GM18870 (cell line): ENCODE measurements around the gene ZDHHC14.
"Not testable (repeated sequence)": the region's sequence is repeated elsewhere in the genome, so short reads cannot be mapped to it uniquely, and the experiment has no call there.

Experiments used
- ATAC-seq: cut with Tn5 transposase; IDR thresholded peaks from one replicate; pipeline ENCODE4 v1.9.1; 2021; ENCODE audit warnings: moderate library complexity; ENCODE audit not compliant: unreplicated experiment

ZDHHC14 gene

DNA sequence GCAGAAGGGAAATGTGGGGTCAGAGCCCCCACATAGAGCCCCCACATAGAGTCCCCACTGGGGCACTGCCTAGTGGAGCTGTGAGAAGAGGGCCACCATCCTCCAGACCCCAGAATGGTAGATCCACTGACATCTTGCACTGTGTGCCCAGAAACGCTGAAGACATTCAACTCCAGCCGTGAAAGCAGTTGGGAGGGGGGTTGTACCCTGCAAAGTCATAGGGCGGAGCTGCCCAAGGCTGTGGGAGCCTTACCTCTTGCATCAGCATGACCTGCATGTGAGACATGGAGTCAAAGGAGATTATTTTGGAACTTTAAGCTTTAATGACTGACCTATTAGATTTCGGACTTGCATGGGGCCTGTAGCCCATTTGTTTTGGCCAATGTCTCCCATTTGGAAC lies 209.7 kb downstream of the ZDHHC14 start:
- ATAC-seq = not testable (repeated sequence)

GRCh38 chr6:157592541-157592940 lies 211.6 kb downstream of the ZDHHC14 start:
- no peak for ATAC-seq

DNA sequence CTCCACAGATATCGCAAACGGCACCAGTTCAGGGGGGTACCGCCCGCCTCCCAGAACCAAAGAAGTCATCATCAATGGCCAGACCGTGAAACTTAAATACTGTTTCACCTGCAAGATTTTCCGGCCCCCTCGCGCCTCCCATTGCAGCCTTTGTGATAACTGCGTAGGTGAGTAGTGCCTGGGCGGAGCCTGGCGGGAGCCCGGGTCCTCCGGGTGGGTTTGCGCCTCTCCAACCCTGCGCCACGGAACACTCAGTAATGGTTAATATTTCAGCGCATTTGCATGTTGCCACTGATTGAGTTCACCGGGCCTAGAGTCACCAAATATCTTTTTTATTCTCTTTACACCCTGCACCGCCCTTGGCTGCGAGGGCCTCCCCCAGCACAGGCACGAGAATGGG lies 212.0 kb downstream of the ZDHHC14 start:
- ATAC-seq = no peak

GRCh38 chr6:157593596-157593995 lies 212.6 kb downstream of the ZDHHC14 start:
- no peak for ATAC-seq

GRCh38 chr6:157594292-157594691 lies 213.3 kb downstream of the ZDHHC14 start:
- ATAC-seq = no peak

DNA sequence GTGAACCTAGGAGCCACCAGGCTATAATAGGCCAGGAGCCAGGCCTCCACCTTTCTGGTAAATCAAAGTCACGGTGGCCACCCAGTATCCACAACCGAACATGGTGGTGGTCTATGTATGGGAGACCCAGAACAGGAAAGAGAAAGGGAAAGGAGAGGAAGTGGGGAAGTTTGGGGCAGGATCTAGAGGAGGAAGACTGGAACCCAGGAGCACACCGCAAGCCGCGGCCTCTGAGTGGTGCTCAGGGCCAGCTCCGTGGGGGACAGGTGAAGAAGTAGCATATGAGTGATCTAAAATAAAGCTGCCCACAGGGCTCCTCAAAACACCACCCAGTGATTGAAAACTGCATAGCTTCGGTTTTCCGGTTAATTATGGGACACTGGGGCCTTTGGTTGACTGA lies 214.8 kb downstream of the ZDHHC14 start:
- ATAC-seq = no peak

GRCh38 chr6:157596461-157596860 lies 215.5 kb downstream of the ZDHHC14 start:
- ATAC-seq = no peak

DNA sequence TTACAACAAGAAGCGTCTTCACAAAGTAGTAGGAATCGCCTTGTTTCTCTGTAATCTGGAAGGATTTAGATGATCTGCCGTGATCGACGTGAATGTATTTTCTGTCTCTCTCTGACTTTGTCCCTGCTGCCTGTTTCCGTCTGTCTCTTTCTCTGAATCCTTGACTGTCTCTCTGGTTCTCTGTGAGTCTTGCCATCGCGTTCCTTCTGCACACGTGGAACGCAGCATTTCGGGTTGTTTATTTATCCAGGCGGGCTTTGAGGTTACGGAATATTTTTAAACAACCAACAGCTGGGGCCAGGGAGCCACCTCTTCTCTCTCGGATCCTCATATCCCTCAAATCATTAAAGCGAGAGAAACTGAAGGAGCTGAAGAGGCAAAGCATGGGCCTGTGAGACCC lies 215.9 kb downstream of the ZDHHC14 start:
- no peak for ATAC-seq

GRCh38 chr6:157597461-157598312 lies 216.7 kb downstream of the ZDHHC14 start:
- no peak for ATAC-seq

- no peak for ATAC-seq
These were observed 218.2 kb downstream of the ZDHHC14 start for GRCh38 chr6:157599191-157599590.

DNA sequence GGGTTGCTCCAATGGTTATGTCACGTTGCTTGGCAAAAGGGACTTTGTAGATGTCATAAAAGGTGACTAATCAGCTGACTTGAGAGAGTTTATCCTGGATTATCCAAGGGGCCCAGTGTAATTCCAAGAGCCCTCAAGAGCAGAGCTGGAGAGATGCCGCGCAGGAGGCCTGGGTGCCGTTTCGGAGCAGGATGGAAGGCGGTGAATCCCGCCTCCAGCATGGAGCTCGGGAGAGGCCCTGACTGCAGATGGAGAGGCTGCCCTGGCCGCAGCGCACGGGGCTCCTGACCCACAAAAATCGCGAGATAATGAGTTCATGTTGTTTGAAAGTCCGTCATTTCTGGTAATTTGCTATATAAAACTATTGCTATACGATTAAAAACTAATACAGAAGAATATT lies 219.8 kb downstream of the ZDHHC14 start:
- ATAC-seq = no peak

DNA sequence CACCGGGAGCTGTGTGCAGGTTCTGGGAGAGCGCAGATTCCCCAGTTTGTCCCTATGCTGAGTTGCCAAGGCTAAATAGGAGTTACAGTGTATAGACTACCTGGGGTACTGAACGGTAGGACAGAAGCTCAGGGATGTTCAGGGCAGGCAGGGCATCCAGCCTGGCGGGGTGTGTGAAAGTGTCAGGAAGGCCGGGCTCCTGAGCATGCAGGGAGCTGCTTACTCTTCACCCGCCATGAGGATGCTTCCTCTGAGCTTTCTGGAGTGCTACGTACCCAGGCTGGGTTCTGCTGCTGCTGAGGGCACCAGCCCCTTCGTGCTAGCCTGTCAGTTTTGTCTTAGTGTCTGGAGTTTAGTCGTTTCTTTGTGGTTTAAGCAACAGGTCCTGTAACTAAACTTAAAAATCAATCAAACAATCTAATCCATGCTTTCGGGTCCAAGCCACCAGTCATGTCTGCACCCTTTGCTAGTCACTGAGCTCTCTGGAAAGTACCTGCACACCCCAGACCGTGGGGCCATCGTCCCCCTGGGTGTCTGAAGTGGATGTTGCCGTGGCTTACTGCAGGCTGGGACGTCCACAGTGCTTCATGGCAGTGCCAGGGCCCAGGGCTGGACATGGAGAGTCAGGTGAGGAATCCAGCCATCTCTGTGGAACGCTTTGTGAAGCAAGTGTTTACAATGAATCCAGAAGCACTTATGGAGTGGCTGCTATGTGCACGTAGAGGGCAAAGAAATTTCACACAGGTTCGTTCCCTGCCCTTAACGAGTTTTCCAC lies 221.7 kb downstream of the ZDHHC14 start:
- no peak for ATAC-seq

DNA sequence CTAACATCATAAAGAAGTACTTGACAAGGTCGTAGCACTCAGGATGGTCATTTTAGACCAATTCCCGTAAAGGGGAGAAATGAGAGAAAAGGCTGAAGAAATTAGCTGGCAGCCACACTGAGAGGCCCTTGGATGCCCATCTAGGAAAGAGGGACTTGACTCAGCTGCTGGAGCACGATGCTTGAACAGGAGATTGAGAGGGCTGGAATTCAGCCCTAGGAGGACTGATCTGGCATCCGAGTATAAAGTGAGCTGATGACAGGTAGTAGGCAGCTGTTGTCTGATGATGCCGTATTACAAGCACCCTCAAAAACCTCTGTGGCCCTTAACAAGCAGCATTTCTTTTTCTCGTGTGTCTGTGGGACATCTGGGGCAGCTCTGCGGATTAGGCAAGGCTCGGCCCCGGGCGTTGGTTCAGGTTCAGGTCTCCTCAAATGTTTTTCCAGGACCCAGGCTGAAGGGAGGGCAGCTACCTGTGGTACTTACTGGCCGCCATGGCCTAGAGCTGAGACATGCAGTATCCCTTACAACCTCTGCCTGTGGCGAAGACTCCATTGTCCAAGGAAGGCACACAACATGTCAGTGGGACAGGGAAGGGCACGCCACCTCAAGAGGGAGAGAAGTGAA lies 222.4 kb downstream of the ZDHHC14 start:
- ATAC-seq = no peak

GRCh38 chr6:157603971-157604370 lies 223.0 kb downstream of the ZDHHC14 start:
- no peak for ATAC-seq

GRCh38 chr6:157604816-157605215 lies 223.8 kb downstream of the ZDHHC14 start:
- ATAC-seq = no peak

DNA sequence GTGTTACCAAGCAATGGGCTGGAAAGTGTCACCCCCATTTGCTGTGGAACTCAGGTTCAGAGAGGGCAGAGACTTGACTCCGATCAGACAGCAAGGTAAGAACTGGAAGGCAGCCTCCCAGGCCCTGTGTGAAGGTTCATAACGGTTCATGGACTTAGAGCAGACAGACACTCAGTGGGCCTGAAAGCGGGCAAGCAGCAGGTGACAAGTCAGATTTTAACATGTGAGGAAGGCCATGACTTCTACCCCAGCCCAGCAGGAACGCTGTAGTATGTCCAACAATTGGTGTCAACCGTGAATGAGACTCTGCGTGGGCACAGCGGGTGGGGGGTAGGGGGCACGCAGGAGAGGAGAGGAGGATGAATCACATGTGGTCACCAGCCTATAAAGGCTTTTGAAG lies 224.5 kb downstream of the ZDHHC14 start:
- no peak for ATAC-seq

DNA sequence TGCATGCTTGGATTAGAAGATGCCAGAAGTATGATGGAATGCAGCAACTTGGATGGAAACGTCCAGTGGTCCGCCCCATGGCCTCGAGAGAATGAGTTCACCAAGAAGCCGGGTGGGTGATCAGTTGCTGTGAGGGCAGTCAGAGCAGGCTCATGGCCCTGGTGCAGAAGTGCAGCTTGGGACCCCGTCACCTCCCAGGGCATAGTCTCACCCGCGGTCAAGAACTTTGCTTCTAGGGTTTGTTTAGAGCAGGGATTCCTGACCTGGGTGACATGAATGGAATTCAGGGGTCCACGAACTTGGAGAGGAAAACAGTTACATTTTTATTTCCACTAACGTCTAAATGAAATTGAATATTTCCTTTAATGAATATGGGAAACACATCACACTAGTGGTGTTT lies 225.5 kb downstream of the ZDHHC14 start:
- no peak for ATAC-seq

DNA sequence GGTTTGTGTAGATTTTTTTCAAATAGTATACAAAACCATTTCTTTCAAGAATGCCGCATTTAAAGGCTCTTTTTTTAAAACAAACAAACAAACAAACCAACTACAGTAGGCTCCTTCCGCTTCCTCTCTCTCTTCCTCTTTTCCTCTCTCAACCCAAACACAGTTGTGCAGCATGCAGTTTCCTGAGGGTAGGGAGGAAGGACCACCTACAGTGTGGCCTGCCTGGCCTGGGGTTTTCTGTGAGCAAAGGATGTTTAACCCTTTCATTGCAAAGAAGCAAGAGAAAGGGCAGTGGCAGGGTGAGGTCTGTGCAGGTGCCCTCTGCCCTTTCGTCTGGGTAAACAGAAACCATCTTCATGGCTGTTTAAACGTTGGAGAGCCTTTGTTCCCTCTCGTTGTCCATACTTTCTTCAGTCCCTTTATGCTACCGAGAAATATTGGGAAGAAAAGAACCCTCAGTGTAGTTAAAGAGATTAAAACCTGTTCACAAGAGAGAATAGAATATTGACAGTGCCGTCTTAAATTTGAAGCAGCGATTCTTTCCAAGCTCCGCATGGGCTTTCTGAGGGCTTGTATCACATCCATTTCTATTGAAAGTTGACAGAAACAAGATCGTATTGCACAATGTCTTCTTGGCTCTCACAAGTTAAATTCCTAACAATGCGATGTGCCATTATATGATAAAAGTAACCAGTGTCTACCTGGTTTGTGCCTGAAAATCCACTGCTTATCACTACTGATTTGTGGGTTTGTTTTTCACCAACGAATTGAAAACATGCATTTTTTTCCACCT lies 226.5 kb downstream of the ZDHHC14 start:
- ATAC-seq = no peak

DNA sequence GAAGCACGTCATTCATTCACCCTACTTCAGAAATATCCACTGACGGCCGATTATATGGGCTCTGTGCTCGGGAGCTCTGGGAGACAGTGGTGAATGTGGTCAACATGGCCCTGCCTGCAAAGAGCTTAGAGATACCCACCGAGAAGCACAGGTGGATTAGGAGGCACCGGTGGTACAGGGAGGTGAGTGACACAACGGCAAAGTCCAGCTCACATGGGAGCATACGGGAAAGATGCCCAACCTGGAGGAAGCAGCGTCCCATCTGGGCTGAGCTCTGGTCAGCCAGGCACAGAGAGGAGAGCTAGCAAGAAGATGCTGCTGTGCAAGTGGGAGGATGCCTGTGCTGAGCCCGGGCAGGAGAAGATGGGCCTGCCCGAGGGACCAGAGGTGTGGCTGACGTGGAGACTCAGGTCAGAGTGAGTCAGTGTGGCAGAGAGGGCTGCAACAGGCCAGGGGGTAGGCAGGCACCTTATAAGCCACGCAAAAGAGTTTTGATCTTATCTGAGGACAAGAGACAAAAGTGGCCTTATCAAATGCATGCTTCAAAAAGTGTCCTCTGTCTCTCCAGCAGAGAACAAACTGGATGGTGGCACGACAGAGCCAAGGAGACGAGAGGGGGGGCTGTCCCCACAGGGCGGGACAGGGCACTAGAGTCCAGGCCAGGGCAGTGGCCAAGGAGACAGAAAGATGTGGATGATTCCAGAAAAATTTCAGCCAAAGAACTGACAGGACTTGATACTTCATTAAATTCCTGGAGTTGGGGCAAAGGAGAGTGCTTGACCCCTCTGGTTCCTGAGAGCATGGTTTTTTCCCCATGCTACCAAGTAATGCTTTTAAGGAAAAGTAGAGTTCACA lies 227.5 kb downstream of the ZDHHC14 start:
- ATAC-seq = no peak

DNA sequence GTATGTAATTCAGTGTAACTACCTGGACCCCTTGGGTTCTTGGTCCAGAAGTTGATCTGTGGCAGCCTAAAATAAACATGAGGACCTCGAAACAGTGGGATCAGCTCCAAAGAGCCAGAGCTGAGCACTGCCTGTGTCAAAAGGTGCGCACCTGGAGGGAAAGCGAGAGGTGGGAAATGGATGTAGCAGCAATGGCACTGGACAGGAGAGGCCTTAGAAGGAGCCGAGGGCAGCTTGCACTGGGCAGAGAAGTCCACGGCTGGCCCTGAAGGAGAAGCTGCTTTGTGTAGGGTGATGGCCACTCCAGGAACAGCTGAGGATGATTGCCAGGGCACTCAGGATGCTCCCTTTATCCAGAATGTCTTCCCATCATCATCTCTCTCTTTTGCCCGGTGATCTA lies 228.1 kb downstream of the ZDHHC14 start:
- no peak for ATAC-seq
